Neutrophil (primary cell): Measurements from ENCODE around the gene DNAJC30.
"Not testable (repeated sequence)": the region's sequence is repeated elsewhere in the genome, so short reads cannot be mapped to it uniquely, and the experiment has no call there.

Source experiments
- H3K27ac ChIP-seq: fragments of 200-600 bp; sonication (generic); 2 replicates; pipeline ENCODE4 v1.5.1; 2016; ENCODE audit warnings: mild to moderate bottlenecking, moderate library complexity
- H3K27me3 ChIP-seq: fragments of 200-600 bp; sonication (generic); 2 replicates; pipeline ENCODE4 v1.6.0; 2016; ENCODE audit warnings: mild to moderate bottlenecking
- H3K36me3 ChIP-seq: fragments of 200-600 bp; sonication (generic); 2 replicates; pipeline ENCODE4 v1.5.1; 2017
- H3K4me1 ChIP-seq, 2 experiments: fragments of 200-600 bp in 1 of 2; sonication (generic) in 1 of 2; 1 replicate in 1 of 2; 2 replicates in 1 of 2; pipeline versions ENCODE4 v1.5.1 to v1.6.1; 2013 to 2016; ENCODE audit warnings: low read depth in 1 of 2, low read length in 1 of 2, mild to moderate bottlenecking in 1 of 2, moderate library complexity in 1 of 2; ENCODE audit not compliant: control insufficient read depth in 1 of 2, insufficient read depth in 1 of 2
- H3K4me3 ChIP-seq, 2 experiments: fragments of 200-600 bp in 1 of 2; sonication (generic) in 1 of 2; 1 replicate in 1 of 2; 2 replicates in 1 of 2; pipeline ENCODE4 v1.5.1; 2013 to 2016; ENCODE audit warnings: low read depth in 1 of 2, low read length in 1 of 2, mild to moderate bottlenecking in 1 of 2, moderate library complexity in 1 of 2
- H3K9me3 ChIP-seq: fragments of 200-600 bp; sonication (generic); 2 replicates; pipeline ENCODE4 v1.5.1; 2016
- TF ChIP-seq, protein P1 (sequence below): fragments of 200-600 bp; sonication (generic); IDR thresholded peaks from 2 replicates; pipeline ENCODE4 v1.5.1; 2016; ENCODE audit warnings: antibody characterized with exemption

Gene DNAJC30

DNA sequence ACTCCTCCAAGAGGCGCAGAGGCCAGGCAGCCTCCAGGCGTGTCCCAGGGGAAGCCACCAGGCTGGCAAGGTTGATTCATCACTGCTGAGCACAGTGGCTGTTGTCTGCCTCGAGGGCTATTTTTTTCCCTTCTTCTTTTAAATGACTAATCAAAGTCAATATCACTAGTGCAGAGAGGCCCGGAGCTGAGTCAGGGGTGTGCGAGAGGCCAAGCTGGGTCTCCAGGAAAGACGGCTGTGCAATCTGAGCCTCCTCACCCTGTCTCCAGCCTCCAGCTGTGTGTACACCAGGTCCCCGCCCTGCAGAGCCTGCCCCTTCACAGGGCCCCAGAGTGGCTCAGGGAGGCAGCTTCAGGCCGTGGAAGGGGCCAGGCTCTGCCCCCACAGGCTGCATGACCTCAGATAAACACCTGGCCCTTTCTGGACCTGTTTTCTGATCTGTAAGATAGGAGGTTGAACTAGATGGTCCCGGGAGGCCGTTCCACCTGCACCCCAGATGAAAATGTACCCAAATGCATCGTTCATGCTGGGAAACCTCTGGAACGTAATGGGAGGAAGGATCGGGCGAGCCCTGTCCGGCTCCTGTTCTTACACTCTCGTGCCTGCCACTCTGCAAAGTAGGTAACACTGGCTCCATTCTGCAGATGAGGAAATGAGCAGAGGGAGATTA, 32.5 kb upstream of the DNAJC30 start:
- TF ChIP-seq, protein P1, sequence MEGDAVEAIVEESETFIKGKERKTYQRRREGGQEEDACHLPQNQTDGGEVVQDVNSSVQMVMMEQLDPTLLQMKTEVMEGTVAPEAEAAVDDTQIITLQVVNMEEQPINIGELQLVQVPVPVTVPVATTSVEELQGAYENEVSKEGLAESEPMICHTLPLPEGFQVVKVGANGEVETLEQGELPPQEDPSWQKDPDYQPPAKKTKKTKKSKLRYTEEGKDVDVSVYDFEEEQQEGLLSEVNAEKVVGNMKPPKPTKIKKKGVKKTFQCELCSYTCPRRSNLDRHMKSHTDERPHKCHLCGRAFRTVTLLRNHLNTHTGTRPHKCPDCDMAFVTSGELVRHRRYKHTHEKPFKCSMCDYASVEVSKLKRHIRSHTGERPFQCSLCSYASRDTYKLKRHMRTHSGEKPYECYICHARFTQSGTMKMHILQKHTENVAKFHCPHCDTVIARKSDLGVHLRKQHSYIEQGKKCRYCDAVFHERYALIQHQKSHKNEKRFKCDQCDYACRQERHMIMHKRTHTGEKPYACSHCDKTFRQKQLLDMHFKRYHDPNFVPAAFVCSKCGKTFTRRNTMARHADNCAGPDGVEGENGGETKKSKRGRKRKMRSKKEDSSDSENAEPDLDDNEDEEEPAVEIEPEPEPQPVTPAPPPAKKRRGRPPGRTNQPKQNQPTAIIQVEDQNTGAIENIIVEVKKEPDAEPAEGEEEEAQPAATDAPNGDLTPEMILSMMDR = no peak
- H3K4me3 ChIP-seq = no peak overlapping the region
- H3K27ac ChIP-seq = no peak overlapping the region
- H3K36me3 ChIP-seq = no peaks in the 10 kb centered on the region
- no peaks in the 10 kb centered on the region for H3K9me3 ChIP-seq
- H3K4me1 ChIP-seq = peaks cover 25 to 27% of the 10 kb centered on the region in 2 experiments
- peaks cover 100% of the 10 kb centered on the region for H3K27me3 ChIP-seq

DNA sequence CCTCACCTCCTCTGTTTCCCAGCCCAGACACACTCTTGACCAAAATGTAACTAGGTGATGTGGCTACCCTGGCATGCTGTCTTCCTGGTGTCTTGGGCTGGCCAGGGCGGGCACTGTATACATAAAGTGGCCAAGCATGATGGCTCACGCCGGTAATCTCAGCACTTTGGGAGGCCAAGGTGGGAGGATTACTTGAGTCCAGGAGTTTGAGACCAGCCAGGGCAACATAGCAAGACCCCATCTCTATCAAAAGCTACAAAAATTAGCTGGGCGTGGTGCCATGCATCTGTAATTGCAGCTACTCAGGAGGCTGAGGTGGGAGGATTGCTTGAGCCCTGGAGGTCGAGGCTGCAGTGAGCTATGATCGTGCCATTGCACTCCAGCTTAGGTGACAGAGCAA, 30.1 kb upstream of the DNAJC30 start:
- peaks cover 97% of the 10 kb centered on the region for H3K27me3 ChIP-seq
- peaks cover 12 to 16% of the 10 kb centered on the region in 2 experiments for H3K4me1 ChIP-seq

DNA sequence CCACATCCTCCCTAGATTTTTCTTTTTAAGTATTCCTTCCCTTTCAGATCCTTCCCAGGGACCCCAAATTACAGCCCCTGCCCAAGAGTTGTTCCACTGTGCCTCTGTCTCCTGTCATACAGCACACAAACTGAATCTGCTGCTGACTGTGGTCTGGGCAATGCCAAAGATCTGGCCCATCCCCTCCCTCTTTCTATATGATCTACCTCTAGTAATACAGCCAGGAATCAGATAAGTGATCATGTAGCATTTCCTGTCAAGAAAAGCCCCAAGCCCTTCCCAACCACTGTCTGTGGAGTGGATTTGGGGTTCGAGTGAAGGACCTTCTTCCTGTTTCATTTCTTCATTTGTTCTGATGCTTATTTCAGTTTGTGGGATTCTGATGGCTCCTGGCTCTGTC, 29.5 kb upstream of the DNAJC30 start:
- H3K4me3 ChIP-seq = no peak overlapping the region
- H3K4me1 ChIP-seq = peaks cover 6 to 10% of the 10 kb centered on the region in 2 experiments
- no peaks in the 10 kb centered on the region for H3K36me3 ChIP-seq
- TF ChIP-seq, protein P1 = no peak
- H3K9me3 ChIP-seq = no peaks in the 10 kb centered on the region
- peaks cover 96% of the 10 kb centered on the region for H3K27me3 ChIP-seq
- H3K27ac ChIP-seq = no peak overlapping the region

More for the DNA sequence above, 30.1 kb upstream of the DNAJC30 start:
- not testable (repeated sequence) for H3K36me3 ChIP-seq, H3K4me3 ChIP-seq, H3K27ac ChIP-seq, H3K9me3 ChIP-seq

DNA sequence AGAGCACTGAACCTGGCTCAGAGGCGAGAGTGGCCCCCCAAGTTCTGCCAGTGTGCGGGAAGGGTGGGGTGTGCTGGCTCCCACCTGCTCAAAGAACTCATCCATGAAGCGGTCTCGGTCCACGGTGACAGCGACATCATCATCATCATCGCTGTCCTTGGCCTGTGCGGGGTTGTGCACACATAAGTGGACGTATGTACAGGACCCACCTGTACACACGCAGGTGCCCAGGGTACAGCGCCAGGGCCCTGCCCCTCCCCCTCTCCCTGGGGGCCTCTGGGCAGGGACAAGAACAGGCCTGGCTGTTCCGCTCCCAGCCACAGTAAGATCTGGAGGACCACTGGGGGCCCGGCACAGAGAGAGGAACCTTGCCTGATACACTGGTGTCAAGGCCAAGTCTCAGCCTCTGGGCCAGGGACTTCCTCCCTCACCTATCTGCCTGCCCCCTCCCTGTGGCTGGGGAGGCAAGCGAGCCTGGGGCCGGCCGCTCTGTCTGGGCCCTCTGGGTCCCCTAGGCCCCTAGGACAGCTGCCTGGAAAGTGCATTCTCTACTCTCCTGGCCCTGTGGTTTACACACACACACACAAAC, 25.8 kb upstream of the DNAJC30 start:
- H3K36me3 ChIP-seq = no peaks in the 10 kb centered on the region
- H3K9me3 ChIP-seq = no peaks in the 10 kb centered on the region
- H3K27ac ChIP-seq = no peak overlapping the region
- TF ChIP-seq, protein P1 = no peak
- peaks cover 0 to 2% of the 10 kb centered on the region in 2 experiments for H3K4me1 ChIP-seq
- H3K27me3 ChIP-seq = peaks cover 96% of the 10 kb centered on the region
- no peak overlapping the region for H3K4me3 ChIP-seq

DNA sequence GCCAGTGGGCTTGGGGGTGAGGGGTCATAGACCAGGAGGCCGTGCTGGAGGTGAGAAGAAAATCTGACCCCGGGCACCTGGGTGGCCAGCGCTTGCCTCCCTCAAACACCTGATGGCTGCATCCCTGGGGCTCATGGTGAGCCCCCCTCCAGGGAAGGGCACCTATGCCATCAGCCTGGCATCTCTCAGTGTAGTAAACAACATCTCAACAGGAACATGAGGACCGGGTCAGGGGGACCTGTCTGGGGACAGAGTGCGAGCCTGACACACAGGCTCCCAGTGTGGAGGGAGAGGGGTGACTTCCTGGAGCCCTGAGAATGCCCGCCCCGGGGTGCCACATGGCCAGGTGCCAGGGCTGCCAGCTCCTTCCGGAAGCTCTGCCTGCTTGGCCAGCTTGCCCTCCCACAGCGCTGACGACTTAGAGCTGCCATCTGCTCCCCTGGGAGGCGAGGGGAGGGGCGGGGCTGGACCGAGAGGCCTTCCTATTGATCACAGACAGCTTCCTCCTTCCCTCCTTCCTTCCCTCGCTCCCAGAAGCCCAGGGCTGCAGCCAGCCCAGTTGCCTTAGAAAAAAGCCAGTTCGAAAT, 23.9 kb upstream of the DNAJC30 start:
- H3K4me3 ChIP-seq = no peak overlapping the region
- peaks cover 96% of the 10 kb centered on the region for H3K27me3 ChIP-seq
- no peaks in the 10 kb centered on the region for H3K36me3 ChIP-seq
- no peaks in the 10 kb centered on the region for H3K9me3 ChIP-seq
- TF ChIP-seq, protein P1 = no peak
- H3K27ac ChIP-seq = no peak overlapping the region
- peaks cover 3 to 9% of the 10 kb centered on the region in 2 experiments for H3K4me1 ChIP-seq
